ENCODE measurements around the gene NEDD4L.

NEDD4L gene

DNA sequence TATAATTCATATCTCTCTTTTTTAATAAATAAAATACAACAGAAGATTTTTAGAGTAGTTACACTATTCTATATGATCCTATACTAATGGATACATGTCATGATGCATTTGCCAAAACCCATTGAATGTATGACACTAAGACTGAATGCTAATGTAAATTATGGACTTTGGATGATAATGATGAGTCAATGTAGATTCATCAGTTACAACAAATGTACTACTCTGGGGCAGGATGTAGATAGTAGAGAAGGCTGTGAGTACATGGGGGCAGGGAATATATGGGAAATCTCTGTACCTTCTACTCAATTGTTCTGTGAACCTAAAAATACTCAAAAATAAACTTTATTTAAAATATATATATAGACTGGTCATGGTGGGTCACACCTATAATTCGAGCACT is 45.6 kb upstream of the NEDD4L start:
- H3K9me3 ChIP-seq (ENCODE audit: insufficient read depth, low read depth, low read length) = no peaks in the 10 kb centered on the region
- no peaks in the 10 kb centered on the region for H3K27me3 ChIP-seq (ENCODE audit: insufficient read depth, low read length)
- no peak overlapping the region for H3K4me3 ChIP-seq (ENCODE audit: low read depth, low read length)
- no peak overlapping the region for H4K12ac ChIP-seq (ENCODE audit: low read depth, low read length)
- no peak overlapping the region for H2AK5ac ChIP-seq (ENCODE audit: low read length)
- no peak overlapping the region for H2BK12ac ChIP-seq (ENCODE audit: low read length)
- H3K79me1 ChIP-seq (ENCODE audit: low read length) = no peaks in the 10 kb centered on the region
- no peak overlapping the region for H3K4me2 ChIP-seq (ENCODE audit: low read length)
- H2BK5ac ChIP-seq (ENCODE audit: low read depth, low read length, poor library complexity) = no peak overlapping the region
- H3K9ac ChIP-seq (ENCODE audit: low read length) = no peak overlapping the region
- no peak overlapping the region for H2BK120ac ChIP-seq (ENCODE audit: insufficient read depth, low read length, poor library complexity)
- H3K79me2 ChIP-seq (ENCODE audit: control insufficient read depth, insufficient read depth, low read length, poor library complexity) = no peaks in the 10 kb centered on the region
- no peak overlapping the region for H3K4ac ChIP-seq (ENCODE audit: low read depth, low read length)
- H3K14ac ChIP-seq (ENCODE audit: low read length) = no peak overlapping the region
- no peak for DNase-seq
- H3K27ac ChIP-seq (ENCODE audit: low read depth, low read length) = no peak overlapping the region
- no peak overlapping the region for H4K8ac ChIP-seq (ENCODE audit: low read depth, low read length)
- no peak overlapping the region for H3K18ac ChIP-seq (ENCODE audit: low read length)
- H2AFZ ChIP-seq (ENCODE audit: insufficient read depth, low read length, poor library complexity) = no peak overlapping the region
- H3K23ac ChIP-seq (ENCODE audit: low read length) = no peak overlapping the region
- no peaks in the 10 kb centered on the region for H3K36me3 ChIP-seq (ENCODE audit: control insufficient read depth in 1 of 2, insufficient read depth in 2 of 2, low read length in 2 of 2)
- H3K4me1 ChIP-seq (ENCODE audit: control insufficient read depth in 1 of 2, insufficient read depth in 2 of 2, low read length in 2 of 2) = no peaks in the 10 kb centered on the region
- H4K91ac ChIP-seq (ENCODE audit: low read depth, low read length) = no peak overlapping the region
- WGBS (ENCODE audit: extremely low coverage, insufficient coverage, insufficient read length) = no CpG with 5 or more reads among the region's 1 CpG

DNA sequence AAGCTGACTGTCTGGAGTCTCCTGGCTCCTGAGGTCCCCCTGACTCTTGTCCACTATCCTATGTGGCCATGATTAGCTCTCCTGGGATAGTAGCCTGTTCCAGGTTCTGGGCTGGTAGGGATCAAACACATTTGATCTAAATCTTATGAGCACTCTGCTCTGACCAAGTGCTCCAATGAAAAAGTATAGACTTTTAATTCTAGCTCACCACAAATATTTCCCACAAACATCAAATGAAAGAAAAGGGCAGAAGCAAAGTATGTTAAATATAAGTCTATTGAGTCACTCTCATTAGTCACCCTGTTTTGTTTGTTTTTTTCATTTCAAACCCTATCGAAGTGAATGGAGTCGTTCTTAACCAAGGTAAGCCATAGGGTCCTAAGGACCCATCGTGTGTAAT is 39.7 kb upstream of the NEDD4L start:
- DNase-seq = no peak
- Histone ChIP-seq H3K79me2 (ENCODE audit: control insufficient read depth, insufficient read depth, low read length, poor library complexity) (no peaks in the 10 kb centered on the region), H3K4me1 (ENCODE audit: control insufficient read depth in 1 of 2, insufficient read depth in 2 of 2, low read length in 2 of 2) (no peaks in the 10 kb centered on the region), H2AK5ac (ENCODE audit: low read length) (no peak overlapping the region), H4K8ac (ENCODE audit: low read depth, low read length) (no peak overlapping the region), H3K79me1 (ENCODE audit: low read length) (no peaks in the 10 kb centered on the region), H3K18ac (ENCODE audit: low read length) (no peak overlapping the region), H3K27me3 (ENCODE audit: insufficient read depth, low read length) (no peaks in the 10 kb centered on the region), H3K14ac (ENCODE audit: low read length) (no peak overlapping the region), H2AFZ (ENCODE audit: insufficient read depth, low read length, poor library complexity) (no peak overlapping the region), H3K27ac (ENCODE audit: low read depth, low read length) (no peak overlapping the region), H3K9ac (ENCODE audit: low read length) (no peak overlapping the region), H3K36me3 (ENCODE audit: control insufficient read depth in 1 of 2, insufficient read depth in 2 of 2, low read length in 2 of 2) (no peaks in the 10 kb centered on the region), H3K4me2 (ENCODE audit: low read length) (no peak overlapping the region), H3K4me3 (ENCODE audit: low read depth, low read length) (no peak overlapping the region), H4K91ac (ENCODE audit: low read depth, low read length) (no peak overlapping the region), H3K4ac (ENCODE audit: low read depth, low read length) (no peak overlapping the region), H2BK5ac (ENCODE audit: low read depth, low read length, poor library complexity) (no peak overlapping the region), H2BK120ac (ENCODE audit: insufficient read depth, low read length, poor library complexity) (no peak overlapping the region), H3K23ac (ENCODE audit: low read length) (no peak overlapping the region), H3K9me3 (ENCODE audit: insufficient read depth, low read depth, low read length) (no peaks in the 10 kb centered on the region), H2BK12ac (ENCODE audit: low read length) (no peak overlapping the region), H4K12ac (ENCODE audit: low read depth, low read length) (no peak overlapping the region)
- WGBS (ENCODE audit: extremely low coverage, insufficient coverage, insufficient read length) = no CpG with 5 or more reads among the region's 3 CpGs

DNA sequence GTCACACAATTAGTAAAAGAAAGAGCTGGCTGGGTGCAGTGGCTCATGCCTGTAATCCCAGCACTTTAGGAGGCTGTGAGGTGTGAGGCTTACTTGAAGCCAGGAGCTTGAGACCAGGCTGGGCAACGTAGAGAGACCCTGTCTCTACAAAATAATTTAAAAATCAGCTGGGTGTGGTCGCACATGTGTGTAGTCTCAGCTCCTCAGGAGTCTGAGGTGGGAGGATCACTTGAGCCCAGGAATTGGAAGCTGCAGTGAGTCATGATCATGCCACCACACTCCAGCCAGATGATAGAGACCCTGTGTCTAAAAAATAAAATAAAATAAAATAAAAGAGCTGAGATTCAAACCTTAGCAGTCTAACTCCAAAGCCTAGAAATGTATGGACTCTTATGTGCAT is 39.0 kb upstream of the NEDD4L start:
- H3K4me1 ChIP-seq (ENCODE audit: control insufficient read depth in 1 of 2, insufficient read depth in 2 of 2, low read length in 2 of 2) = no peaks in the 10 kb centered on the region
- H3K18ac ChIP-seq (ENCODE audit: low read length) = no peak overlapping the region
- H2AFZ ChIP-seq (ENCODE audit: insufficient read depth, low read length, poor library complexity) = no peak overlapping the region
- H3K4ac ChIP-seq (ENCODE audit: low read depth, low read length) = no peak overlapping the region
- H3K23ac ChIP-seq (ENCODE audit: low read length) = no peak overlapping the region
- H3K4me2 ChIP-seq (ENCODE audit: low read length) = no peak overlapping the region
- H3K27ac ChIP-seq (ENCODE audit: low read depth, low read length) = no peak overlapping the region
- no peak overlapping the region for H3K9ac ChIP-seq (ENCODE audit: low read length)
- no peak overlapping the region for H3K4me3 ChIP-seq (ENCODE audit: low read depth, low read length)
- no CpG with 5 or more reads among the region's 2 CpGs for WGBS (ENCODE audit: extremely low coverage, insufficient coverage, insufficient read length)
- no peak overlapping the region for H4K8ac ChIP-seq (ENCODE audit: low read depth, low read length)
- no peaks in the 10 kb centered on the region for H3K36me3 ChIP-seq (ENCODE audit: control insufficient read depth in 1 of 2, insufficient read depth in 2 of 2, low read length in 2 of 2)
- H3K14ac ChIP-seq (ENCODE audit: low read length) = no peak overlapping the region
- H4K91ac ChIP-seq (ENCODE audit: low read depth, low read length) = no peak overlapping the region
- no peaks in the 10 kb centered on the region for H3K79me1 ChIP-seq (ENCODE audit: low read length)
- H2BK120ac ChIP-seq (ENCODE audit: insufficient read depth, low read length, poor library complexity) = no peak overlapping the region
- no peaks in the 10 kb centered on the region for H3K79me2 ChIP-seq (ENCODE audit: control insufficient read depth, insufficient read depth, low read length, poor library complexity)
- no peak overlapping the region for H2BK12ac ChIP-seq (ENCODE audit: low read length)
- no peak overlapping the region for H2BK5ac ChIP-seq (ENCODE audit: low read depth, low read length, poor library complexity)
- no peaks in the 10 kb centered on the region for H3K9me3 ChIP-seq (ENCODE audit: insufficient read depth, low read depth, low read length)
- no peak overlapping the region for H2AK5ac ChIP-seq (ENCODE audit: low read length)
- H3K27me3 ChIP-seq (ENCODE audit: insufficient read depth, low read length) = no peaks in the 10 kb centered on the region
- DNase-seq = no peak
- no peak overlapping the region for H4K12ac ChIP-seq (ENCODE audit: low read depth, low read length)

DNA sequence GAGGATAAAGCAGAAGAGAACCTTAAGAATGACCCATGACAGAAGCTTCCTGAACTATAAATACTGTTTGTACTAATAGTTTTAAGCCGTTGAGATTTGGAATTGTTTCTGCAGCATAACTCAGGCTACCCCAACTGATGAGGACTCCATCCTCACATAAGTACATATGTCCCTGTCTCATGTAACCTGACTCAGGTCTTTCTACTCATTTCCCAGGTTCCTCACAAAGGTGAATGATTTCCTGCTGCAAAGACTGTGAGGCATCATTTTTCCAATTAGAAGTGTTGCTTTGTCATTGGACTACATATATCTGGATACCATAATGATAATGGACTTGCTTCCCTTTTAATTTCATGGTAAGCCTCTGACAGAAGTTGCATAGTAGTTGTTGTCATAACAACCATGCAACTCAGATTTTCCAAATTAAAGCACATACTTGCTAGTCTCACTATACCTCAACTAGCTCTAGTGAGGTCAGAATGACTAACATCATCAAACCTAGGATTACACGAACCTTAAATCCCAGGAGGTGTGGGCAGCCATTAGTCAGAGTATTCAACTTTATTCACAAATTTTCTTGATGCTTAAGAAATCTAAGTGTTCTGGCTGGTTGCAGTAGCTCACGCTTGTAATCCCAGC is 38.0 kb upstream of the NEDD4L start:
- no peak overlapping the region for H2AFZ ChIP-seq (ENCODE audit: insufficient read depth, low read length, poor library complexity)
- H3K79me1 ChIP-seq (ENCODE audit: low read length) = no peaks in the 10 kb centered on the region
- no peak overlapping the region for H3K27ac ChIP-seq (ENCODE audit: low read depth, low read length)
- H4K91ac ChIP-seq (ENCODE audit: low read depth, low read length) = no peak overlapping the region
- H3K36me3 ChIP-seq (ENCODE audit: control insufficient read depth in 1 of 2, insufficient read depth in 2 of 2, low read length in 2 of 2) = no peaks in the 10 kb centered on the region
- no peak overlapping the region for H3K4me2 ChIP-seq (ENCODE audit: low read length)
- H3K23ac ChIP-seq (ENCODE audit: low read length) = no peak overlapping the region
- no peak overlapping the region for H2BK120ac ChIP-seq (ENCODE audit: insufficient read depth, low read length, poor library complexity)
- H3K14ac ChIP-seq (ENCODE audit: low read length) = no peak overlapping the region
- H2AK5ac ChIP-seq (ENCODE audit: low read length) = no peak overlapping the region
- no peak overlapping the region for H4K12ac ChIP-seq (ENCODE audit: low read depth, low read length)
- no CpG with 5 or more reads among the region's 3 CpGs for WGBS (ENCODE audit: extremely low coverage, insufficient coverage, insufficient read length)
- H3K18ac ChIP-seq (ENCODE audit: low read length) = no peak overlapping the region
- H2BK12ac ChIP-seq (ENCODE audit: low read length) = no peak overlapping the region
- H3K79me2 ChIP-seq (ENCODE audit: control insufficient read depth, insufficient read depth, low read length, poor library complexity) = no peaks in the 10 kb centered on the region
- no peak for DNase-seq
- no peak overlapping the region for H4K8ac ChIP-seq (ENCODE audit: low read depth, low read length)
- H3K4me3 ChIP-seq (ENCODE audit: low read depth, low read length) = no peak overlapping the region
- H3K9me3 ChIP-seq (ENCODE audit: insufficient read depth, low read depth, low read length) = no peaks in the 10 kb centered on the region
- H2BK5ac ChIP-seq (ENCODE audit: low read depth, low read length, poor library complexity) = no peak overlapping the region
- H3K27me3 ChIP-seq (ENCODE audit: insufficient read depth, low read length) = no peaks in the 10 kb centered on the region
- H3K4ac ChIP-seq (ENCODE audit: low read depth, low read length) = no peak overlapping the region
- no peaks in the 10 kb centered on the region for H3K4me1 ChIP-seq (ENCODE audit: control insufficient read depth in 1 of 2, insufficient read depth in 2 of 2, low read length in 2 of 2)
- H3K9ac ChIP-seq (ENCODE audit: low read length) = no peak overlapping the region

All from trophoblast cell (in vitro differentiated cells and primary cell).